ENCODE results near the gene SPANXN2.
"Not testable (repeated sequence)": the region's sequence is repeated elsewhere in the genome, so short reads cannot be mapped to it uniquely, and the experiment has no call there.

The SPANXN2 gene
- total RNA-seq = 0 reads per million in 9 experiments

GRCh38 chrX:143720652-143721051, at the start of gene SPANXN2:
SPANXN2 (minus strand) TSS chrX:143720752; CDS start chrX:143720668, 84 bp downstream.
- not testable (repeated sequence) for H3K4me1 Mint-ChIP-seq (ENCODE audit: low read depth in 2 of 2); ATAC-seq (replicated peaks); H3K27ac Mint-ChIP-seq; H3K4me3 Mint-ChIP-seq; H3K36me3 Mint-ChIP-seq (ENCODE audit: insufficient read depth); H3K27me3 Mint-ChIP-seq; DNase-seq
- H3K9me3 Mint-ChIP-seq = peaks cover 21 to 60% of the 10 kb centered on the region in 2 donors

- no peaks in the 10 kb centered on the region for H3K4me1 Mint-ChIP-seq (ENCODE audit: low read depth in 2 of 2)
- DNase-seq = no peak
- no peak for ATAC-seq (replicated peaks)
- H3K27ac Mint-ChIP-seq = no peak overlapping the region
- no peak overlapping the region for H3K4me3 Mint-ChIP-seq
- peaks cover 0 to 11% of the 10 kb centered on the region in 2 donors for H3K9me3 Mint-ChIP-seq
- H3K27me3 Mint-ChIP-seq = no peaks in the 10 kb centered on the region
- H3K36me3 Mint-ChIP-seq (ENCODE audit: insufficient read depth) = no peaks in the 10 kb centered on the region
Observed at GRCh38 chrX:143768976-143769375, 48.4 kb upstream of the SPANXN2 start.

GRCh38 chrX:143767789-143768188, 47.2 kb upstream of the SPANXN2 start:
- H3K36me3 Mint-ChIP-seq (ENCODE audit: insufficient read depth); H3K4me3 Mint-ChIP-seq; H3K27ac Mint-ChIP-seq; ATAC-seq (replicated peaks); H3K4me1 Mint-ChIP-seq (ENCODE audit: low read depth in 2 of 2); H3K9me3 Mint-ChIP-seq; H3K27me3 Mint-ChIP-seq; DNase-seq: not testable (repeated sequence)

GRCh38 chrX:143757887-143758286, 37.3 kb upstream of the SPANXN2 start:
- no peaks in the 10 kb centered on the region for H3K36me3 Mint-ChIP-seq (ENCODE audit: insufficient read depth)
- H3K27ac Mint-ChIP-seq = no peak overlapping the region
- DNase-seq (no peak), ATAC-seq (replicated peaks) (no peak)
- no peak overlapping the region for H3K4me3 Mint-ChIP-seq
- no peaks in the 10 kb centered on the region for H3K4me1 Mint-ChIP-seq (ENCODE audit: low read depth in 2 of 2)
- H3K27me3 Mint-ChIP-seq = no peaks in the 10 kb centered on the region
- no peaks in the 10 kb centered on the region for H3K9me3 Mint-ChIP-seq

GRCh38 chrX:143757375-143757774, 36.8 kb upstream of the SPANXN2 start:
- H3K36me3 Mint-ChIP-seq (ENCODE audit: insufficient read depth) = no peaks in the 10 kb centered on the region
- no peak overlapping the region for H3K4me3 Mint-ChIP-seq
- no peaks in the 10 kb centered on the region for H3K4me1 Mint-ChIP-seq (ENCODE audit: low read depth in 2 of 2)
- H3K27ac Mint-ChIP-seq = no peak overlapping the region
- ATAC-seq (replicated peaks) (no peak), DNase-seq (no peak)
- H3K9me3 Mint-ChIP-seq = no peaks in the 10 kb centered on the region
- H3K27me3 Mint-ChIP-seq = no peaks in the 10 kb centered on the region

- no peaks in the 10 kb centered on the region for H3K36me3 Mint-ChIP-seq (ENCODE audit: insufficient read depth)
- no peak overlapping the region for H3K4me3 Mint-ChIP-seq
- no peaks in the 10 kb centered on the region for H3K4me1 Mint-ChIP-seq (ENCODE audit: low read depth in 2 of 2)
- H3K27me3 Mint-ChIP-seq = no peaks in the 10 kb centered on the region
- H3K9me3 Mint-ChIP-seq = peaks cover 0 to 4% of the 10 kb centered on the region in 2 donors
- ATAC-seq (replicated peaks) (no peak), DNase-seq (no peak)
- no peak overlapping the region for H3K27ac Mint-ChIP-seq
Observed at GRCh38 chrX:143754183-143754582, 33.6 kb upstream of the SPANXN2 start.

- no peak for DNase-seq
- Mint-ChIP-seq H3K36me3 (ENCODE audit: insufficient read depth) (no peaks in the 10 kb centered on the region), H3K9me3 (no peaks in the 10 kb centered on the region), H3K27me3 (no peaks in the 10 kb centered on the region), H3K4me3 (no peak overlapping the region), H3K27ac (no peak overlapping the region), H3K4me1 (ENCODE audit: low read depth in 2 of 2) (no peaks in the 10 kb centered on the region)
- no peak for ATAC-seq (replicated peaks)
Observed at GRCh38 chrX:143733866-143734265, 13.3 kb upstream of the SPANXN2 start.

- DNase-seq = no peak
- Mint-ChIP-seq H3K9me3 (peaks cover 2 to 7% of the 10 kb centered on the region in 2 donors), H3K4me3 (no peak overlapping the region), H3K27me3 (no peaks in the 10 kb centered on the region), H3K4me1 (ENCODE audit: low read depth in 2 of 2) (no peaks in the 10 kb centered on the region), H3K36me3 (ENCODE audit: insufficient read depth) (no peaks in the 10 kb centered on the region), H3K27ac (no peak overlapping the region)
- ATAC-seq (replicated peaks) = no peak
Observed at GRCh38 chrX:143726296-143726695, 5.7 kb upstream of the SPANXN2 start.

- H3K4me3 Mint-ChIP-seq = no peak overlapping the region
- ATAC-seq (replicated peaks) (no peak), DNase-seq (no peak)
- H3K27ac Mint-ChIP-seq = no peak overlapping the region
- H3K9me3 Mint-ChIP-seq = peaks cover 6 to 13% of the 10 kb centered on the region in 2 donors
- H3K27me3 Mint-ChIP-seq = no peaks in the 10 kb centered on the region
- peaks cover 3% of the 10 kb centered on the region for H3K36me3 Mint-ChIP-seq (ENCODE audit: insufficient read depth)
- no peaks in the 10 kb centered on the region for H3K4me1 Mint-ChIP-seq (ENCODE audit: low read depth in 2 of 2)
Observed at GRCh38 chrX:143701460-143701859, 19.1 kb downstream of the SPANXN2 start.

GRCh38 chrX:143694885-143695284, 25.7 kb downstream of the SPANXN2 start:
- Mint-ChIP-seq H3K4me1 (ENCODE audit: low read depth in 2 of 2) (no peaks in the 10 kb centered on the region), H3K9me3 (peaks cover 5 to 8% of the 10 kb centered on the region in 2 donors), H3K36me3 (ENCODE audit: insufficient read depth) (no peaks in the 10 kb centered on the region), H3K4me3 (no peak overlapping the region), H3K27ac (no peak overlapping the region), H3K27me3 (no peaks in the 10 kb centered on the region)
- ATAC-seq (replicated peaks) (no peak), DNase-seq (no peak)

- Mint-ChIP-seq H3K4me3 (no peak overlapping the region), H3K27me3 (no peaks in the 10 kb centered on the region), H3K9me3 (peaks cover 0 to 2% of the 10 kb centered on the region in 2 donors), H3K27ac (no peak overlapping the region), H3K36me3 (ENCODE audit: insufficient read depth) (no peaks in the 10 kb centered on the region), H3K4me1 (ENCODE audit: low read depth in 2 of 2) (no peaks in the 10 kb centered on the region)
- no peak for ATAC-seq (replicated peaks)
- DNase-seq = no peak
Observed at GRCh38 chrX:143683486-143683885, 37.1 kb downstream of the SPANXN2 start.

- ATAC-seq (replicated peaks) (no peak), DNase-seq (no peak)
- no peaks in the 10 kb centered on the region for H3K36me3 Mint-ChIP-seq (ENCODE audit: insufficient read depth)
Observed at GRCh38 chrX:143674926-143675325, 45.6 kb downstream of the SPANXN2 start.

GRCh38 chrX:143669395-143669794, 51.2 kb downstream of the SPANXN2 start:
- peaks cover 0 to 4% of the 10 kb centered on the region in 2 donors for H3K9me3 Mint-ChIP-seq
- DNase-seq = no peak
- H3K36me3 Mint-ChIP-seq (ENCODE audit: insufficient read depth) = no peaks in the 10 kb centered on the region
- H3K4me3 Mint-ChIP-seq = no peak overlapping the region
- no peak overlapping the region for H3K27ac Mint-ChIP-seq
- ATAC-seq (replicated peaks) = no peak
- no peaks in the 10 kb centered on the region for H3K27me3 Mint-ChIP-seq
- no peaks in the 10 kb centered on the region for H3K4me1 Mint-ChIP-seq (ENCODE audit: low read depth in 2 of 2)

More at GRCh38 chrX:143674926-143675325, 45.6 kb downstream of the SPANXN2 start:
- H3K9me3 Mint-ChIP-seq = peaks cover 4 to 5% of the 10 kb centered on the region in 2 donors
- no peak overlapping the region for H3K4me3 Mint-ChIP-seq
- H3K4me1 Mint-ChIP-seq (ENCODE audit: low read depth in 2 of 2) = no peaks in the 10 kb centered on the region
- H3K27me3 Mint-ChIP-seq = no peaks in the 10 kb centered on the region
- H3K27ac Mint-ChIP-seq = no peak overlapping the region

GRCh38 chrX:143664302-143664701, 56.2 kb downstream of the SPANXN2 start:
- ATAC-seq (replicated peaks) (no peak), DNase-seq (no peak)
- Mint-ChIP-seq H3K36me3 (ENCODE audit: insufficient read depth) (no peaks in the 10 kb centered on the region), H3K4me3 (no peak overlapping the region), H3K27me3 (no peaks in the 10 kb centered on the region), H3K9me3 (peaks cover 0 to 1% of the 10 kb centered on the region in 2 donors), H3K4me1 (ENCODE audit: low read depth in 2 of 2) (no peaks in the 10 kb centered on the region), H3K27ac (no peak overlapping the region)

- ATAC-seq (replicated peaks) = no peak
- H3K27me3 Mint-ChIP-seq = no peaks in the 10 kb centered on the region
Observed at GRCh38 chrX:143663755-143664154, 56.8 kb downstream of the SPANXN2 start.

More at GRCh38 chrX:143663755-143664154, 56.8 kb downstream of the SPANXN2 start:
- H3K36me3 Mint-ChIP-seq (ENCODE audit: insufficient read depth) = no peaks in the 10 kb centered on the region
- peaks cover 0 to 1% of the 10 kb centered on the region in 2 donors for H3K9me3 Mint-ChIP-seq
- no peaks in the 10 kb centered on the region for H3K4me1 Mint-ChIP-seq (ENCODE audit: low read depth in 2 of 2)
- no peak overlapping the region for H3K27ac Mint-ChIP-seq
- no peak for DNase-seq
- no peak overlapping the region for H3K4me3 Mint-ChIP-seq
